Panc1 (cell line): ENCODE measurements around the gene MYH7. TPM values are rescaled to one million over a fixed set of nuclear protein-coding genes. Genes with fewer than 3 reads are reported as not detected.

Experiments used
- ATAC-seq: fragments of 200-7000 bp; cut with Tn5 transposase; 2 replicates; pipeline ENCODE4 v1.9.1; 2020; ENCODE audit warnings: mild to moderate bottlenecking, moderate library complexity
- BruUV-seq: library from RNA; stranded (reverse); fragments of 400-500 nt; replicated peaks from 2 replicates; lab custom pipeline; 2021; lab: Mats Ljungman, UMichigan
- CTCF ChIA-PET: fragments of 300-600 bp; sonication (Branson Sonifier 250); formaldehyde crosslinking; loops from one replicate; lab custom pipeline; 2022; ENCODE audit warnings: antibody characterized with exemption; lab: Charles Lee
- POLR2A ChIA-PET: fragments of 300-600 bp; sonication (Branson Sonifier 250); formaldehyde crosslinking; loops from one replicate; lab custom pipeline; 2022; ENCODE audit warnings: antibody characterized with exemption; lab: Charles Lee
- DNase-seq: peaks from one replicate; pipeline ENCODE4 v3.0.0-alpha.2; 2010; ENCODE audit warnings: low read depth, low spot score
- H3K27ac ChIP-seq: 2 replicates; pipeline ENCODE4 v1.5.1; 2011; ENCODE audit warnings: mild to moderate bottlenecking, low read length, inconsistent platforms
- H3K27me3 ChIP-seq: fragments of 200-500 bp; sonication (Bioruptor generic); 2 replicates; pipeline ENCODE4 v1.6.0; 2014; ENCODE audit warnings: low read length, inconsistent platforms; ENCODE audit not compliant: control insufficient read depth, insufficient read depth
- H3K36me3 ChIP-seq: fragments of 200-500 bp; sonication (Bioruptor generic); 2 replicates; pipeline ENCODE4 v1.5.1; 2014; ENCODE audit warnings: inconsistent platforms, mild to moderate bottlenecking, low read length, moderate library complexity; ENCODE audit not compliant: control insufficient read depth, insufficient read depth
- H3K4me1 ChIP-seq: 2 replicates; pipeline ENCODE4 v1.5.1; 2011; ENCODE audit warnings: inconsistent platforms, mild to moderate bottlenecking, low read length, moderate library complexity; ENCODE audit not compliant: control insufficient read depth, insufficient read depth
- H3K4me3 ChIP-seq, 2 experiments: 2 replicates each; pipeline ENCODE4 v1.5.1; 2011 to 2012; ENCODE audit warnings: low read depth in 2 of 2, low read length in 2 of 2, mild to moderate bottlenecking in 2 of 2, inconsistent platforms in 1 of 2, moderate library complexity in 1 of 2
- H3K9me3 ChIP-seq: fragments of 200-500 bp; sonication (Bioruptor generic); 2 replicates; pipeline ENCODE4 v1.5.1; 2014; ENCODE audit warnings: low read depth, mild to moderate bottlenecking, inconsistent platforms, low read length, moderate library complexity; ENCODE audit not compliant: control insufficient read depth, insufficient read depth
- CTCF ChIP-seq: fragments of 450-650 bp; IDR thresholded peaks from 2 replicates; pipeline ENCODE4 v1.5.1; 2017; ENCODE audit warnings: mild to moderate bottlenecking
- POLR2AphosphoS5 ChIP-seq: IDR thresholded peaks from 2 replicates; pipeline ENCODE4 v1.6.1; 2012; ENCODE audit warnings: mild to moderate bottlenecking, low read depth, low read length, moderate library complexity
- SIN3A ChIP-seq: IDR thresholded peaks from 2 replicates; pipeline ENCODE4 v1.6.1; 2012; ENCODE audit warnings: low read depth, mild to moderate bottlenecking, low read length, moderate library complexity, borderline replicate concordance; ENCODE audit not compliant: insufficient read depth
- TCF7L2 ChIP-seq: IDR thresholded peaks from 2 replicates; pipeline ENCODE4 v1.6.1; 2011; ENCODE audit warnings: mild to moderate bottlenecking, low read depth, low read length, inconsistent platforms
- in situ Hi-C: cut with HindIII; loops from 2 replicates; pipeline ENCODE4 v1.10.0; 2016; ENCODE audit warnings: low sequenced_read_pairs, low pct_unique_long_range_greater_than_20kb
- intact Hi-C: fragments of 100-400 bp; cut with micrococcal nuclease; formaldehyde crosslinking; loops from one replicate; pipeline ENCODE4 v1.10.0; 2022; ENCODE audit not compliant: unreplicated experiment
- total RNA-seq: library from RNA; stranded (reverse); gene quantifications from one replicate; pipeline ENCODE4 v1.2.1, GENCODE V29; 2021; ENCODE audit not compliant: unreplicated experiment
- TF ChIP-seq, protein P1 (sequence below), 2 experiments: IDR thresholded peaks; 2 replicates each; pipeline ENCODE4 v1.6.1; 2011 to 2012; ENCODE audit warnings: low read depth in 2 of 2, control low read depth in 1 of 2, low read length in 1 of 2, mild to moderate bottlenecking in 1 of 2, moderate library complexity in 1 of 2; ENCODE audit not compliant: insufficient read depth in 1 of 2

The MYH7 gene
- total RNA-seq, 1 experiment from 2014 or later: not detected

GRCh38 chr14:23376482-23377197 lies 58.8 kb downstream of the MYH7 start, which contains the start of gene CMTM5:
TSS of gene CMTM5 (plus strand) at chr14:23377046. CDS start at chr14:23377252, 206 bp downstream.
- no TSS peak for BruUV-seq
- H3K27ac ChIP-seq: no peak within 1 kb of the TSS
- ChIA-PET POLR2A (no interaction called here), CTCF (interaction anchor here (0.5 to 0.9 kb wide), 2 partner anchors 52 to 59 kb away, joined by 5 read pairs; no protein-coding TSS in a partner anchor)
- H3K4me3 ChIP-seq: no peak within 1 kb of the TSS
- TF ChIP-seq CTCF (no peak), TCF7L2 (no peak)
- TF ChIP-seq, protein P1, sequence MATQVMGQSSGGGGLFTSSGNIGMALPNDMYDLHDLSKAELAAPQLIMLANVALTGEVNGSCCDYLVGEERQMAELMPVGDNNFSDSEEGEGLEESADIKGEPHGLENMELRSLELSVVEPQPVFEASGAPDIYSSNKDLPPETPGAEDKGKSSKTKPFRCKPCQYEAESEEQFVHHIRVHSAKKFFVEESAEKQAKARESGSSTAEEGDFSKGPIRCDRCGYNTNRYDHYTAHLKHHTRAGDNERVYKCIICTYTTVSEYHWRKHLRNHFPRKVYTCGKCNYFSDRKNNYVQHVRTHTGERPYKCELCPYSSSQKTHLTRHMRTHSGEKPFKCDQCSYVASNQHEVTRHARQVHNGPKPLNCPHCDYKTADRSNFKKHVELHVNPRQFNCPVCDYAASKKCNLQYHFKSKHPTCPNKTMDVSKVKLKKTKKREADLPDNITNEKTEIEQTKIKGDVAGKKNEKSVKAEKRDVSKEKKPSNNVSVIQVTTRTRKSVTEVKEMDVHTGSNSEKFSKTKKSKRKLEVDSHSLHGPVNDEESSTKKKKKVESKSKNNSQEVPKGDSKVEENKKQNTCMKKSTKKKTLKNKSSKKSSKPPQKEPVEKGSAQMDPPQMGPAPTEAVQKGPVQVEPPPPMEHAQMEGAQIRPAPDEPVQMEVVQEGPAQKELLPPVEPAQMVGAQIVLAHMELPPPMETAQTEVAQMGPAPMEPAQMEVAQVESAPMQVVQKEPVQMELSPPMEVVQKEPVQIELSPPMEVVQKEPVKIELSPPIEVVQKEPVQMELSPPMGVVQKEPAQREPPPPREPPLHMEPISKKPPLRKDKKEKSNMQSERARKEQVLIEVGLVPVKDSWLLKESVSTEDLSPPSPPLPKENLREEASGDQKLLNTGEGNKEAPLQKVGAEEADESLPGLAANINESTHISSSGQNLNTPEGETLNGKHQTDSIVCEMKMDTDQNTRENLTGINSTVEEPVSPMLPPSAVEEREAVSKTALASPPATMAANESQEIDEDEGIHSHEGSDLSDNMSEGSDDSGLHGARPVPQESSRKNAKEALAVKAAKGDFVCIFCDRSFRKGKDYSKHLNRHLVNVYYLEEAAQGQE (IDR thresholded peaks at IDR 0.05; ENCODE audit: insufficient read depth in 1 of 2, low read depth in 2 of 2, low read length in 1 of 2): no peak
- intact Hi-C loops (no loop called here), in situ Hi-C loops (no loop called here)
- no peaks in the 10 kb centered on the region for H3K9me3 ChIP-seq
- no peak for ATAC-seq
- no peaks in the 10 kb centered on the region for H3K27me3 ChIP-seq
- no peaks in the 10 kb centered on the region for H3K4me1 ChIP-seq
- no peaks in the 10 kb centered on the region for H3K36me3 ChIP-seq
- DNase-seq: no peak

GRCh38 chr14:23375527-23376251 lies 59.8 kb downstream of the MYH7 start:
- Histone ChIP-seq H3K27ac (no peak overlapping the region), H3K4me3 (no peak overlapping the region), H3K9me3 (no peaks in the 10 kb centered on the region), H3K4me1 (no peaks in the 10 kb centered on the region), H3K27me3 (no peaks in the 10 kb centered on the region), H3K36me3 (no peaks in the 10 kb centered on the region)
- intact Hi-C loops: no loop called here
- DNase-seq (no peak), ATAC-seq (no peak)
- in situ Hi-C loops: no loop called here
- CTCF ChIA-PET: no interaction called here
- TF ChIP-seq SIN3A (no peak), CTCF (no peak), POLR2AphosphoS5 (no peak)
- TF ChIP-seq, protein P1 (IDR thresholded peaks at IDR 0.05; ENCODE audit: insufficient read depth in 1 of 2, low read depth in 2 of 2, low read length in 1 of 2): no peak
- POLR2A ChIA-PET: no interaction called here
- BruUV-seq: no TSS peak
